OCI-LY1 (cell line): ENCODE measurements around the gene RXFP2.

Experiments used
- H2AFZ ChIP-seq: fragments of 200-600 bp; sonication (generic), shearing (Covaris generic); 2 replicates; pipeline ENCODE4 v1.6.0; 2014; ENCODE audit warnings: antibody characterized with exemption, mild to moderate bottlenecking, low read length
- H3F3A ChIP-seq: fragments of 200-600 bp; sonication (generic), shearing (Covaris generic); 2 replicates; pipeline ENCODE4 v1.6.0; 2014; ENCODE audit warnings: mild to moderate bottlenecking, antibody characterized with exemption, low read length, moderate library complexity; ENCODE audit not compliant: insufficient read depth
- H3K27ac ChIP-seq: fragments of 200-600 bp; sonication (generic); 2 replicates; pipeline ENCODE4 v1.5.1; 2014; ENCODE audit warnings: low read length, mixed run types, mild to moderate bottlenecking, low read depth; ENCODE audit not compliant: poor library complexity, severe bottlenecking
- H3K27me3 ChIP-seq: fragments of 200-600 bp; sonication (generic); 2 replicates; pipeline ENCODE4 v1.6.0; 2014; ENCODE audit warnings: antibody characterized with exemption, mild to moderate bottlenecking, low read length, moderate library complexity; ENCODE audit not compliant: insufficient read depth
- H3K36me3 ChIP-seq: fragments of 200-600 bp; sonication (generic); 2 replicates; pipeline ENCODE4 v1.6.1; 2014; ENCODE audit warnings: mild to moderate bottlenecking, antibody characterized with exemption, low read length, moderate library complexity, mixed read lengths; ENCODE audit not compliant: insufficient read depth
- H3K4me1 ChIP-seq: fragments of 200-600 bp; sonication (generic); 2 replicates; pipeline ENCODE4 v1.5.1; 2014; ENCODE audit warnings: mild to moderate bottlenecking, low read length, moderate library complexity; ENCODE audit not compliant: insufficient read depth, severe bottlenecking
- H3K4me2 ChIP-seq: fragments of 200-600 bp; sonication (generic), shearing (Covaris generic); 2 replicates; pipeline ENCODE4 v1.6.1; 2014; ENCODE audit warnings: low read length
- H3K4me3 ChIP-seq: fragments of 200-600 bp; sonication (generic); 2 replicates; pipeline ENCODE4 v1.5.1; 2014; ENCODE audit warnings: low read length, low read depth, mild to moderate bottlenecking, mixed read lengths; ENCODE audit not compliant: poor library complexity, severe bottlenecking
- H3K79me2 ChIP-seq: fragments of 200-600 bp; shearing (Covaris generic); 2 replicates; pipeline ENCODE4 v1.6.1; 2016; ENCODE audit warnings: mixed run types, low read length, mixed read lengths; ENCODE audit not compliant: insufficient read depth
- H3K9ac ChIP-seq: fragments of 200-600 bp; sonication (generic), shearing (Covaris generic); 2 replicates; pipeline ENCODE4 v1.6.1; 2014; ENCODE audit warnings: mild to moderate bottlenecking, low read length, mixed read lengths
- H3K9me2 ChIP-seq: fragments of 200-600 bp; sonication (generic), shearing (Covaris generic); 2 replicates; pipeline ENCODE4 v1.6.1; 2014; ENCODE audit warnings: low read depth, mild to moderate bottlenecking, low read length, mixed read lengths
- H3K9me3 ChIP-seq: fragments of 200-600 bp; shearing (Covaris generic); 2 replicates; pipeline ENCODE4 v1.6.1; 2014; ENCODE audit warnings: low read length, mixed read lengths
- H4K20me1 ChIP-seq: fragments of 200-600 bp; sonication (generic), shearing (Covaris generic); 2 replicates; pipeline ENCODE4 v1.6.0; 2016; ENCODE audit warnings: mild to moderate bottlenecking, low read length; ENCODE audit not compliant: insufficient read depth
- EZH2 ChIP-seq: fragments of 200-600 bp; sonication (generic), shearing (Covaris generic); IDR thresholded peaks from 2 replicates; pipeline ENCODE4 v1.8.0; 2017; ENCODE audit warnings: borderline replicate concordance, mixed run types, mild to moderate bottlenecking, antibody characterized with exemption, low read length, moderate library complexity, mixed read lengths
- TF ChIP-seq, protein P1 (sequence below): fragments of 200-600 bp; sonication (generic), shearing (Covaris generic); IDR thresholded peaks from 2 replicates; pipeline ENCODE4 v1.5.1; 2017; ENCODE audit warnings: mild to moderate bottlenecking, antibody characterized with exemption, low read length, moderate library complexity, mixed read lengths

RXFP2 gene

DNA sequence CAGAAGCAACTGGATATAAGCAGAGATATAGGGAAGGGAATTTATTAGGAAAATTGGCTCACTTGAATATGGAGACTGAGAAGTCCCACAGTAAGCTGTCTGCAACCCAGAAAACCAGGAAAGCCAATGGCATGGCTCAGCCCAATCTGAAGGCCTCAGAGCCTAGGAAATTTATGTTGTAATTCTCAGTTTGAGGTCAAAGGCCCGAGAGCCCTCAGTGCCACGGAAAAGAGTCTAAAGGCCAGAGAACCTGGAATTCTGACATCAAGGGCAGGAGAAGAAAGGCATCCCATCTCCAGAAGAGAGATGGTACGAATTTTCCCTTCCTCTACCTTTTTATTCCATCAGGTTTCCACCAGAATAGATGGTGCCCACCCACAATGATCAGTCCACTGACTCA is 20.1 kb upstream of the RXFP2 start:
- no peaks in the 10 kb centered on the region for H4K20me1 ChIP-seq
- no peak overlapping the region for H3K4me3 ChIP-seq
- no peak overlapping the region for H3K27ac ChIP-seq
- H3K9ac ChIP-seq, result no peak overlapping the region
- no peak overlapping the region for H3K4me2 ChIP-seq
- H2AFZ ChIP-seq, result no peak overlapping the region
- no peaks in the 10 kb centered on the region for H3F3A ChIP-seq
- no peaks in the 10 kb centered on the region for H3K27me3 ChIP-seq
- H3K79me2 ChIP-seq, result no peaks in the 10 kb centered on the region
- no peaks in the 10 kb centered on the region for H3K36me3 ChIP-seq
- no peaks in the 10 kb centered on the region for H3K4me1 ChIP-seq
- no peaks in the 10 kb centered on the region for H3K9me3 ChIP-seq
- TF ChIP-seq EZH2, result no peak
- TF ChIP-seq, protein P1, sequence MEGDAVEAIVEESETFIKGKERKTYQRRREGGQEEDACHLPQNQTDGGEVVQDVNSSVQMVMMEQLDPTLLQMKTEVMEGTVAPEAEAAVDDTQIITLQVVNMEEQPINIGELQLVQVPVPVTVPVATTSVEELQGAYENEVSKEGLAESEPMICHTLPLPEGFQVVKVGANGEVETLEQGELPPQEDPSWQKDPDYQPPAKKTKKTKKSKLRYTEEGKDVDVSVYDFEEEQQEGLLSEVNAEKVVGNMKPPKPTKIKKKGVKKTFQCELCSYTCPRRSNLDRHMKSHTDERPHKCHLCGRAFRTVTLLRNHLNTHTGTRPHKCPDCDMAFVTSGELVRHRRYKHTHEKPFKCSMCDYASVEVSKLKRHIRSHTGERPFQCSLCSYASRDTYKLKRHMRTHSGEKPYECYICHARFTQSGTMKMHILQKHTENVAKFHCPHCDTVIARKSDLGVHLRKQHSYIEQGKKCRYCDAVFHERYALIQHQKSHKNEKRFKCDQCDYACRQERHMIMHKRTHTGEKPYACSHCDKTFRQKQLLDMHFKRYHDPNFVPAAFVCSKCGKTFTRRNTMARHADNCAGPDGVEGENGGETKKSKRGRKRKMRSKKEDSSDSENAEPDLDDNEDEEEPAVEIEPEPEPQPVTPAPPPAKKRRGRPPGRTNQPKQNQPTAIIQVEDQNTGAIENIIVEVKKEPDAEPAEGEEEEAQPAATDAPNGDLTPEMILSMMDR, result no peak
- no peaks in the 10 kb centered on the region for H3K9me2 ChIP-seq

DNA sequence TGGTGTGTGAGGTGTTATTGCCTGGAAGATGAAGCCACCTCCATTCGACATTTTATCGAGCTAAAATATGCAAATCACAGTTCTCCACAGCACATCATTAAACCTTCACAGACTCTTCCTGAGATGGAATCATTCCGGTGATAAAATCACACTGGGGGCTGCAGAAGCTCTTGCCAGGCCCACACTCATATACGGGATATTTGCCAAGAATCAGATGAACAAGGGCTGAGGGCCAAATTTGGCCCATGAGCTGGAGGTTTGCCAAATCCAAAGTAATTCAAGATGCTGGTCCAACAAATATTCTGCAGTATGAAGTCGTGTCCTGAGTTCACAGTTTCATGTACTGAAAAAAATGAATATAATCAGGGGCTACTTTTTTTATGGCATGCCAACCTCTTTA is 16.7 kb upstream of the RXFP2 start:
- H3K4me3 ChIP-seq, result no peak overlapping the region
- no peaks in the 10 kb centered on the region for H3K9me2 ChIP-seq
- TF ChIP-seq EZH2, result no peak
- TF ChIP-seq, protein P1, result no peak
- no peaks in the 10 kb centered on the region for H3K4me1 ChIP-seq
- H3K36me3 ChIP-seq, result no peaks in the 10 kb centered on the region
- H4K20me1 ChIP-seq, result no peaks in the 10 kb centered on the region
- H3K79me2 ChIP-seq, result no peaks in the 10 kb centered on the region
- no peaks in the 10 kb centered on the region for H3K27me3 ChIP-seq
- H3K27ac ChIP-seq, result no peak overlapping the region
- H2AFZ ChIP-seq, result no peak overlapping the region
- no peak overlapping the region for H3K9ac ChIP-seq
- no peak overlapping the region for H3K4me2 ChIP-seq
- H3F3A ChIP-seq, result no peaks in the 10 kb centered on the region
- H3K9me3 ChIP-seq, result no peaks in the 10 kb centered on the region

DNA sequence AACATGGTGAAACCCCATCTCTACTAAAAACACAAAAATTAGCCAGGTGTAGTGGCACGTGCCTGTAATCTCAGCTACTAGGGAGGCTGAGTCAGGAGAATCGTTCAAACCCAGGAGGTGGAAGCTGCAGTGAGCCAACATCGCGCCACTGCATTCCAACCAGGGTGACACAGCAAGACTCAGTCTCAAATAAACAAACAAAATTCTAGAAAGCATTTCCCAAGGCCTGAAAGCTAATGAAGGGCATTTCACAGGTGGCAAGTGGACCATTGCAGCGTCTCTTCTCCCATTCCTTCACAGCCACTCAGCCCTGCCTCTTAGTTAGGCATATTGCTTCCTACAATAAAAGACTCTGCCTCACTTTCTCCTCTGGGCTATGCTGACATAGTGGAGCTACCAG is 13.5 kb upstream of the RXFP2 start:
- no peaks in the 10 kb centered on the region for H3K4me1 ChIP-seq
- H3K4me3 ChIP-seq, result no peak overlapping the region
- no peaks in the 10 kb centered on the region for H3K9me2 ChIP-seq
- H2AFZ ChIP-seq, result no peak overlapping the region
- H3K4me2 ChIP-seq, result no peak overlapping the region
- no peaks in the 10 kb centered on the region for H3K79me2 ChIP-seq
- no peak overlapping the region for H3K27ac ChIP-seq
- no peak overlapping the region for H3K9ac ChIP-seq
- H3F3A ChIP-seq, result no peaks in the 10 kb centered on the region
- H4K20me1 ChIP-seq, result no peaks in the 10 kb centered on the region
- H3K27me3 ChIP-seq, result no peaks in the 10 kb centered on the region
- TF ChIP-seq, protein P1, result no peak
- no peak for TF ChIP-seq EZH2
- no peaks in the 10 kb centered on the region for H3K9me3 ChIP-seq
- H3K36me3 ChIP-seq, result no peaks in the 10 kb centered on the region
